Stimulated activated CD4-positive, alpha-beta T cell treated with anti-CD3 and anti-CD28 coated beads, Interleukin-15, amount 100 ng/mL, for 1 hour (primary cell): ENCODE results near the gene TTLL10.

ENCODE experiments used
- DNase-seq, 2 donors: peaks; one replicate each; pipeline ENCODE4 v3.0.0-alpha.2; 2020; ENCODE audit warnings: low read depth in 1 of 2, low spot score in 1 of 2

TTLL10 gene

DNA sequence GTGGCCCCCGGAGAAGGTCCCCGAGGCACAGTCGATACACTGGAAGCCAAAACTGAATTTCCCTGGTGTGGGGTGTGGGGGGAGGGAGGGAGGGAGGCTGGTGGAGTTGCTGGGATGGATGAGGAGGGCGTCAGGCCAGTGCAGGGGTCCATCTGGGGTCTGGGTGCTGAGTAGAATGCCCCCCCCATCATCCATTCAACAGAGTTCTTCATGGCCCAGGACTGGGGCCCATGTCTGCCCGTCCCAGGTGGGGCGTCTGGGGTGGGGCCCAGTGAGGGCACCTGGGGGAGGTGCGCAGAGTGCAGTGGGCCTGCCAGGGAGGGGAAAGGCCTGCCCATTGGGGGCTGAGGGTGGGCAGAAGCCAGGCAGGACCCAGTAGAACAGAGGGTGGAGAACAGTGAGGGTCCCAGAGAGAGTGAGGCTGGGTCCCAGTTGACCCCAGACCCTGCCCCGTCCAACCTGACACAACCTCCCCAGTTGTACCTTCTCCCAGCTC lies 30.8 kb downstream of the TTLL10 start:
- DNase-seq = no peak

DNA sequence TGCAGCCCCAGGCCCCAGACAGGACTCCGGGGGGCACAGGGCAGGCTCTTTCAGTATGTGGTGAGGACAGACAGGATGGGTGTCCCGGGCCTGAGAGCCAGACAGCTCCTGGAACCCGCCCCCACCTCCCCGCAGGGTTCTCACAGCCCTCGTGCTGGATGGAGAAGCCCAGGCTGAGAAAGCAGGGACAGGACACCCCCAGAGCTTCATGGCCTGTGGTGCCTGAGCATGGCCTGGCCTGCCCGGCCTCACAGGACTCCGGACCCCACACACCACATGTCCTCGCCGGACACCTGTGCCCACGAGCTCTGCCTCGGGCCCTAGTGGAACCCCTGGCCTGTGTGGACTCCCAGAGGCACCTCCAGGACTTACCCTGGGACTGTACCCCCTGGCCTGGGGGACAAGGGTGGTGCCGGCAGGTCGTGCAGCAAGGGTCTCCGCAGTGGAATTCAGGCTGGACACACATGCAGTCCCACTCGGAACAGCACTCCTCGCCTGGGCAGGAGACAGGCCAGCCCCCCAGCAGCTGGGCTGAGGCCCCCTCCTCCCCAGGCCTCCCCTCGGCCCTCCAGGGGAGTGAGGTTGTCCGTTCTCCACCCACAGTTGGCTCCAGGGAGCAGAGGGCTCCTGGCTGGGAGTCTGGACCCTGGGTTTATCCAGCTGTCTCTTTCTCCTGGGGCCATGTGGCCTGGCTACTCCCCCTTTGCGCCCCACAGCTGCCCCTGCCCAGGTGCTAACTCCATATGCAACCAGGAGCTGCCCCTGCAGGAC lies 31.5 kb downstream of the TTLL10 start:
- no peak for DNase-seq

DNA sequence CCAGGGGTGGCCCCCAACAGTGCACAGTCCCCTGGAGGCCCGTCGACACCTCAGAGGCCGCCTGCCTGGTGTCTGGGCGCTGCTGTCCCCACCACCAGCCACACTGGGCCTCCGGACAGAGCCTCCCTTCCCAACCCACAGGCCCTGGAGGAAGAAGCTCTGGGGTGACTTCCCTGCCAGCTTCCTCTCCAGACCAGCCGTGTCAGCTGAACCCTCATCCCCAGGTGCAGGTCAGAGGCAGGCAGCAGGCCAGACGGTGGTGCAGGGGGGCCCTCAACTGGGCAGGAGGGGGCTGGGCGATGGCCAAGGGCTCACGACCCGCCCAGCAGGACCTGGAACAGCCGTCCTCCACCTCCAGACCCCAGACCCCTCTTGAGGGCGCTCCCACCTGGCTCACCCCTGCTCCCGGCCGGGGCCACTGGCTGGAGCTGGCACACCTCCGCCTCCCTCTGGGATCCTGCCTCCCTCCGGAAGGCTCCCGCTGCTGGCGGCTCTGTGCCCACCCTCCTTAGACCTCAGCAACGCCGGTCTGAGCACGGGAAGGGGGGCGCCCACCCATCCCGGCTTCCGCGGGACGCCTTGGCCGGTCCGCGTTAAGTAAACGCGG lies 32.2 kb downstream of the TTLL10 start:
- no peak for DNase-seq

DNA sequence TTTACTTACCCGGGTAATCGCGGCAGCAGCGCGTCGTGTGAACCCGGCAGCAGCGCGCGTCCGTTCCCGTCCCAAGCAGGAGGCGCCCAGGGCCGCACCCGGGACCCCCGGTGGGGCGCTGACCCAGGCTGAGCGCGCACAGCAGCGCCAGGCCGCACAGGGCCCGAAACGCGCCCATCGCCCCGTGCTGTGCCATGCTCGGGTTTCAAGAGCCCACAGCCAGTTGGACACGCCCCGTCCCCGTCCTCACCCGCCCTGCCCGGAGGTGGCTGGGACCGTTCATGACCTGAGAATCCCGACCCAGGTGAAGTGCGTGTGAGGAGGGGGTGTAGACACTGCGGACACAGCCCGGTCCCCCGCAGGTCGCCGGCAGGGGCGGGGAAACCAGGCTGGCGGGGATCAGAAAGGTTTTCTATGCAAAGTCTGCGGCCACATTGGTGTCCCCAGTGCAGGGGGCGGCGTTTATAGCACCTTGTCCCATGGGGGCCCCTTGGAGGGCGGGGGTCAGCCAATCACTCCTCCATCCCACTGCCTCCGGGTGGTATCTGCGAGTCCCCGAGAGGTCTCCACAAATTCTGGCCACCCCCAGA lies 32.8 kb downstream of the TTLL10 start, which contains the start of gene TNFRSF18:
Gene TNFRSF18 (minus strand): TSS at position 217 of the 590 bp plus-strand sequence. CDS start 21 bp downstream, at position 196.
- DNase-seq = peak in 1 of 2 donors; percentile 48

DNA sequence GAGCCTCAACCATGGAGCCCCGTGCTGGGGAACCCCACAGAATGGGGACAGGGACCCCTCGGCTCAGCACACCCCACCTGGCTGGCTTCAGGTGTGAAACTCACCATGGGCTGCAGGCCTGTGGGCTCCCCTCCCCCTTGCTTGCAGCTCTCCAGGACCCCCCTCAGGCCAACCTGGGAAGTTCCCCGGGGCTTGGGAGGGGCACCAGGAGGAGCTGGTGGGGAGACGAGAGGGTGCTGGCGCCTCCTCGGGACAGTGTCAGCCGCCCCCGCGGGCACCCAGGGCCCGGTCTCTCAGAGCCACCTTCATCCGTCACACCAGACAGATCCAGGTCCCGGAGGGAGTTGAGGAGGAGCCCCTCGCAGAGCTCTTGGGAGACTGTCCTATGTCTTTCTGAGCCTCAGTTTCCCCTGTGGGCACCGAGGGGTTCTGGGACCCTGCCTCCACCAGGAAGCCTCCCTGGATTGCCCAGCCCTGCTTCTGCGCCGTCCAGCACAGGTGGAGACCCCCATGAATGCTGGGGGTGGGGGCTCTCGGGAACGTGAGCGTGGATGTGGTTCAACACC lies 33.4 kb downstream of the TTLL10 start:
- DNase-seq = no peak

DNA sequence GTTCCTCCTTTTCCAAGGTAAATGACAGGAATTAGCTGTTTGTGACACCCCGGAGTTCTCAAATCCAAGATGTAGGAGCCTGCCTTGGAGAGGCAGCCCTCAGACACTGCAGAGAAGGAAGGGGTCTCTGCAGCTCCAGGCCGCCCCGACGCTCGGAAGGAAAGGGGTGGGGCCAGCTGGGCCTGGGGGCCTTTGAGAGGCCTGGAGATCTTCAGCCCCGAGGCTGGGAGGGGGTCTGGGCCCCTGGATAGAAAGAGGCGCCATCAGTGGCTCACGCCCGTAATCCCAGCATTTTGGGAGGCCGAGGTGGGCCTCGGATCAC lies 33.9 kb downstream of the TTLL10 start:
- no peak for DNase-seq

DNA sequence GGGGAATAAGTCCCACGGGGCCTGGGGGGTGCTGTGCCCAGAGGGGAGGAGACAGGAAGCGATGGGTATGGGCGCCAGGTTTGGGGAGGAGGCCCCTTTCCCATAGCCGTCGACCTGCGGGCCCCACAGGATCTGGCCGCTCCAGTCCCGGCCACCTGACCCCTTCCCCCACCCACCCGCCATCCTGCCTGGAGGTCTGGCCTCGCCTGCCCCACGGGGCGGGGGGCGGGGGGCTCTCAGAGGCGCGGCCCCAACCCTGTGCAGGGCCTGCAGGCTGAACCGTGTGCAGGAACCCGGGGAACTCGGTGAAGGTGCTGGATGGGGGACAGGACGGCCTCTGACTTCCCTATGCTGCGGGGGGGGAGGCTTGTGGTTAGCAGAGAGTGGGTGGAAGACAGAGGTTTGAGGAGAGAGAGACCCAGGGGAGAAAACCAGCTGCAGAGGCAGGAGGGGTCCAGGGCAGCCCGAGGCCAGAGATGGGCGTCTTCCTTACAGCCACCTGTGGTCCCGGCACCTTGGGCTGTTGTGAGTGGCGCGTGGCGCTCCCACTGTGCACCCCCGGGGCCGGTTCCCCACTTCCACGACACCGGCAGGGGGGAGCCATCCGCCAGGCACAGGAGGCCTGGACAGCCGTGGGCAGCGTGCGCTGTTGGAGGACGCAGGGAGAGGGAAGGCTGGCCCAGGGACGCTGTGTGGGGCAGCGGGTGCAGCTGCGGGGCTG lies 35.2 kb downstream of the TTLL10 start:
- no peak for DNase-seq

DNA sequence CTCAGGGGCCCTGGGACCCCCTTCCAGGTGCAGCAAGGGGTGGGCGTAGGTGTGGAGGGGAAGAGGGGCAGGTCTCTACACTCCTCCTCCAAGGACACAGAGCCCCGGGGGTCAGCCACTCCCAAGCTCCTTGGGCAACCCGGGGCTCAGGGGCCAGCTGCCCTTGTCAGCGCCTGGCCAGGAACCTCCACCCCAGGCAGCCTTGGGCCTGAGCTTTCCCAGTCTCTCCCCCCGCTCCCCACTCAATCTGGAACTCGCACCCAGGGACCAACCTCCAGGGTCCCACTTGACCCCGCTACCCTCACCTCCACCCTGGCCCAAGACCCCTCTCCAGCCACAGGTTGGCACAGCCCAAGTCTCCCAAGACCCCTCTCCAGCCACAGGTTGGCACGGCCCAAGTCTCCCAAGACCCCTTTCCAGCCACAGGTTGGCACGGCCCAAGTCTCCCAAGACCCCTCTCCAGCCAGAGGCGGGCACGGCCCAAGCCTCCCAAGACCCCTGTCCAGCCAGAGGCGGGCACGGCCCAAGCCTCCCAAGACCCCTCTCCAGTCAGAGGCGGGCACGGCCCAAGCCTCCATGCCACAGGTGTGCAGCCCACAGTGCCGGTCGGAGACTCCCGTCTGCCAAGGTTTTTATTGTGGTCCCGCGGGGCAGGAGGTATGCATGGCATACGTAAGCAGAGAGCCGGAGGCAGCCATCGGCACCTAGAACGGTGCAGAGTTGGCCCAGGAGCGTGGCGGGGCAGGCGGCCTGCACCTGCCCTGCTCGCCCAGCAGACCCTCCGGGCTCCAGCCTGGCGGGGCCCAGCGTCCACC lies 37.3 kb downstream of the TTLL10 start:
- no peak for DNase-seq

DNA sequence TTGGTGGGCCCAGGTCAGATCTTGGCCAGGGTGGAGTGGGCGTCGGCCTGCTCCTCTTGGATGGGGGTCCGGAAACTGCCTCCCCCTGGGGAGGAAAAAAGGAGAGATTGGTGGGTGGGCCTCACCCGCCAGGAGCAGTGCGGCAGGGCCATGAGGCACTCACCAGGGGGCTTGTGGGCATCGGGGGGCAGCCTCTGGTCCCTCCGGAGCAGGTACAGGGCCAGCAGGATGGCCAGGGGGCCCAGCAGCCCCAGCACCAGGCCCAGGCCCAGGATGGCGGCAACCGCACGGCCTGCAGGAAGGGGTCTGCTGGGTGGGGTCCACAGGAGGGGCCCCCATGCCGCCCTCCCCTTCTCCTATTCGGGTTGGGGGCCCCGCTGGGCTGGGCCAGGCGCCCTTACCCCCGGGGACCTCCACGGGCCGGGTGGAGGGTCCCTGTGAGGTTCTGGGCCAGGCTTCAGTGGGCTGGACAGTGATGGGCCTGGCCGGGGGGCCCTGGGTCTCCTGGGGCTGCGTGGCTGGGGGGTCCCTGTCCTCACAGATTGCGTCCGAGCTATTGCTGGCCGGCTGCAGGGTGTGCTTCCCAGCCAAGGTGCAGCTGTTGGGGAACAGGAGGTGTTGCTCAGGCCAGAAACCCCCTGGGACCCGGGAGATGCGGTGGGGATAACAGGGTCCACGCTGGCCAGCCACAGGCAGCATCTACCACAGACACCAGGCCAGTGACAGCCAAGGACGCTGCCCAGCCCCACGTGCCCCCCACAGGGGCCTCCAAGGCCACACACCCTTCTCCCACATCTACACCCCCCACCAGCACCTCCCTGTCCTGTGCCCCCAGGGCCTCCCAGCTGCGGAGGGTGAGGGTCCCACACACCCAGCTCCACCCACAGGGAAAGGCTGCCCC lies 38.1 kb downstream of the TTLL10 start:
- DNase-seq = no peak

DNA sequence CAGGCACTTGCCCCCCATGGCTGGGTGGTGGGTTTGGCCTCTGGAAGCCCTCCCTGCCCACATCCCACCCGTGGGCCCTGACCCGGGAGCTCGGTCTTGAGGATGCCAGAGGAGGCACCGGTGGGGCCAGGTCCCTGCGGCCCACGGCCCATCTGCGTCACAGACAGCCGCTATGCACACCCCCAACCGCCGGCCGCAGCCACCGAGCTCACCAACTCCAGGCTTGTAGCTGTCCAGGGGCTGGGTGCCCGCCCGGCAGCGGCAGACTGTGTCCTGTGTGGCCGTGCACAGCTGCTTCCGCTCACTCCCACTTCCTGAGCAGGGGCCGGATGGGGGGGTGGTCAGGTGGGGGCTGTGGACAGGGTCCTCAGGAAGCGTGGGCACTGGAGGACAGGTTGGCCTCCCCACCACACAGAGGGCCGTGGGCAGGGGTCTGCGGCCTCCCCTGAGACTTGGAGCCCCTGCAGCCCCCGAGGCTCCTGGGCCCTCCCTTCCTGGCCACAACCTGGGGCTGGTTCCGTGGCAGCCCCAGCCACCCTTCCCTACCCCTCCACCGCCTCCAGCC lies 39.2 kb downstream of the TTLL10 start:
- DNase-seq = no peak

DNA sequence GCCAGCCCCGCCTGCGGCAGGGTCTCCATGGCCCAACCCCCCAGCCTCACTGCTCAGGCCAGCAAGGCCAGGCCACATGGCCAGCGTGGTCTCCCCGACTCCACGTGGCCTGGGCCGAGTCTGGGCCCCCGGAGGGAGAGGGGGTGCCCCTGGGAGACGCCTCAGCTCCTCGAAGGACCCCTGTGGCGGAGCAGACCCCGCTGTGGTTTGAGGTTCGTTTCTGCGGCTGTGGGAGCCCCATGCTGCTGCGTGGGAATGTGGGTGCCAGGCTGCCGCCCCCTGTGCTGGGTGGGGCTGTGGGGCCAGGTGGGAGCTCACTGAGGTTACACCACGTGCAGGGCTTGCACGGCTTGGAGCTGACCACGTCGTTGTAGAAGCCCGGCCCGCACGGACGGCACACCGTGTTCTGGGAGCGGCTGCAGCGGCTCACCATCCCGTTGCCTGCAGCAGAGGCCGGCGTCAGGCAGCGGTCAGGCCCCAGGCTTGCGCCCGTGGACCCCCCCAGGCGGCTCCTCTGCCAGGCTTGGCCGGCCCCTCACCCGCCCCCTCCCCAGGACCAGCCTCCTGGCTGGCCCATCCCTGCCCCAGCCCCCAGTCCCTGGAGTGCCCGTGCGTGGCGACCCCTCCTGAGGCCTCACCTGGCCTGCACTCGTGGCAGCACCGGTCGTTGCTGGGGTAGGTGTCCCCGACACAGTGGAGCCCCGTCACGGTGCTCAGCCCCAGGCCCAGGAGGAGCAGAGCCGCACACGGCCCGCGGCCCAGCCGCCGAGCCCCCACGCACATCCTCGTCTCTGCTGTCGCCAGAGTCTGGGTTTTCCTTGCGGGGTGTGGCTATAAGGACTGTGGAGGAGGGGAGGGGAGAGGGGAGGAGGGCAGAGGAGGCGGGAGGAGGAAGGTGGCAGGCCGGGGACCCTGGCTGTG lies 39.9 kb downstream of the TTLL10 start, which contains the start of gene TNFRSF4:
Gene TNFRSF4 (minus strand): TSS at position 809 of the 921 bp plus-strand sequence. CDS start 26 bp downstream, at position 783.
- DNase-seq = peak in 1 of 2 donors; percentile 53

DNA sequence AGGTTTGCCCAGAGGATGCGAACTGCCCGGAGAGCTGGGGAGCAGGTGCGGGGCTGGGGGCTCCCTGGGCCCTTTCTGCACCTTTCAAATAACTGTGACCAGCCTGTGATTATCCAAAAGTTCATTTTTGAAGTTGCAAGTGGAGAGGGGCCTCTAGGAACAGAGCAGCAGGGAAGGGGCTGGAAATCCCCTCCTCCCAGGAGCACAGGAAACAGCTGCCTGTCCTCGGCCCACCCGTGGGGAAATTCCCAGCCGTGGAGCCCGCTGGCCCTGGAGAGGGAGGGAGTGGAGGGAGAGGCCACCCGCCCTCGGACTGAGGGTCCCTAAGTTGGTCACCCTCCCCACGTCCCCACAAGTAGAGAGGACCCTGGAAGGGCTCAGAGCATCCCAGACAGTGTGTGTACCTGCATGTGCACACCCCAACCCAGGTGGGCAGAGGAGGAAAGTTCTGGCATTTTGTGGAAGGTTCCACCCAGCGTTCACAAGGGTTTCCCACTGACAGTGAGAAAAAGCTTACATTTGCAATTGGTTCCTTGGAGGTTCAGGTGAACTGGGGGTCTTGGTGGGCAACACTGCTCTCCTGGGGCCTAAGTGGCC lies 41.5 kb downstream of the TTLL10 start:
- no peak for DNase-seq

DNA sequence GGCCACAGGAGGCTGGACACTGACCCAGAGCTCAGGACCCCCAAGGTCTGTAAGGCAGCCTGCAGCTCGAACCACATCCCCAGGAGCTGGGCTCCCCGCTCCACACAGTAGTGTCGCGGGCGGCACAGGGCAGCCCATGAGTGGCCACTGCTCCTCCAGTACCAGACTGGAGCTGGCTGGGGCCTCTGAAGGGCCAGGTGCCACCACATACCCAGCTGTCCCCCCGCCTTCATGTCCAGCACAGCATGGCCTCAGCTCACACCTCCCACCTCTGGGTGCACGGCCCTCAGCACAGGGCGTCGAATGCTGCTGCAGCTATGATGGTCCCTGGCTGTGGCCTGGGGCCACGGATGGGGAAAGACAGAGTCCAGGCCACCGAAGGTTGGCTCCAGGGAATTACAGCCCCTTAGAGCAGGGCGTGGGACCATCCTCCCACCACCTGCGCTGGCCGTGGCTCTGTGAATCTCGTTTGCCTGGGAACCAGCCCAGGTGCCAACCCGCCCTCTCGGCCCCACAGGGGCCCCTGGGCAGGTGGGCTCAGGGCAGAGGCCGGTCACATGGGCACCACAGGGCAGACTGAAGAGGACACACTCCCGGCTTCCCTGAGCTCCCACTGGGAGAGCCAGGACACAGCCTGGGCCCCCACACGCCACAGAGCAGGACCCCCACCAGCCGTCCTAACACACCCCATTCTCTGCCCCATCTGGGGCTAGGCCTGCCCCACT lies 42.4 kb downstream of the TTLL10 start:
- no peak for DNase-seq

DNA sequence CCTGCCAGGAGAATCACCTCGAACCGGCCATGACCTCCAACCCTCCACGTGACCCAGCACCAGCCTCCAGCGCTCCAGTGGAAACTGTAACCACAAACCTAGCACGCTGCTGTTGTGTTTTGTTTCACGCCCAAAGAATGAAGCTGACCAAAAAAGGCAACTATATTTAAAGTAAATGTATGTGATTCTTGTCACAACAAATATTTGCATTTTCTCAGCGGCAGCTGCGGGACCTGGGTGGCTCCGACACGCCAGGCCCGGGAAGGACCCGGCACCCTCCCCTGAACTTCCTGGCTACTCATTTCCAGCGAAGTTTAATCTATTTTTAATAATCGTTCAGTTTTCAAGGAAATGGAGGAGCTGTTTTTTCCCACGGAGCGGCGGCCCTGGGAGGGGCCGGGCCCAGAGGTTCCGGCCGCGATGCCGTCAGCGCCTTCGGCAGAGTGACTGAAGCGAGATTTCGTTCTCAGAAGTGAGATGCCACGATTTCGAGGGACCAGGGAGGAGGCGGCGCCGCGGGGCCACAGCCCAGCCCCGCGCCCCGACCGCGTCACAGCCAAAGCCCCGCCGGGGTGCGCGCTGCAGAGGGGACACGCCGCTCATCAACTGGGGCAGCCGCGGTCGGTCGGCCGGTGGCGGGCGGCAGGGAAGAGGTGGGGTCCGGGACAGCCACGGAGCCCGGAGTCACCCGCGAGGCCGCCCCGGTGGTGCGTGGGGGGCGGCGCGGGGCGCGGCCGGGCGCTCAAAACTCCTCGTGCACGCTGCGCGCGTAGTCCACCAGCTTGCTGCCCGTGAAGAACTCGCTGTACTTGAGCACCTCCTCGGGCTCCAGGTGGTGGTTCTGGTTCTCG lies 43.3 kb downstream of the TTLL10 start:
- peak in 1 of 2 donors; percentile 48 for DNase-seq

DNA sequence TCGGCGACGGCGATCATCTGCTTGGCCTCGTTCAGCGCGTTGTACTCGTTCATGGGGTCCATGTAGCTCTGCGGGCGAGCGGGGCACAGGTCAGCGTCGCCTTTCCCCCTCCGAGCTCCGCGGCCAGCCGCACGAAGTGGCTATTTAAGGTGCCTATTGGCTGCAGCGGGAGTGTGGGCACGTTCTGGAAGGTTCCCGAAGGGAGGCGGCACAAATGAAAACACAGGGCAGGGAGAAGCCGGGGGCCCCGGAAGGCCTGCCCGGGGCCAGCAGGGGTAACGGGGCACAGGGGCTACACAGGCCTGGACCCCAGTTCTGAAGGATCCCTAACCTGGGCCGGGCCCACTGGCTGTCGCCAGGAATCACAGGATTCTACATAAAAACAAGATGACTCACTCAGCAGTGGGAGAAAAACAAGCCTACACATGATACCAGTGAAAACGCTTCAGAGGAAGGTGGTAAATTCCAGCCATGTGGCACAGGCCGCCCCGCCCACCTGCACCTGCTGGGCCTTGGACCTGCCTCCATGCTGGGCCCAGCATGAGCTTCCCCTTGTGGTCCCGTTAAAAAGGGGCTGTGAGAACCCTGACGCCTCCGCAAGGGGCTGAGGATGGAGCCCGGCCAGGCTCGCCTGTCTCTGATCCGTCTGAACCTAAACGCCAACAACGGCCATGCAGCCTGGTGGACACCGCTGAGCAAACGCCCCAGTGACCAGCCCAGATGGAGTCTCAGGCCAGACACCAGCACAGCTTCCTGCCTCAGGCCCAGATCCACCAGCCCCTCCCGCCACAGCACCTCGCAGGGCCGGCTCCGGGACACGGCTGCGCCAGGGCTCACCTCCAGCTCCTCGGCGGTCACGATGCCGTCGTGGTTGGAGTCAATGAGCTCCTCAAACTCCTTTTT lies 44.2 kb downstream of the TTLL10 start:
- DNase-seq = peak in 1 of 2 donors; percentile 51
